ENCODE measurements around the gene EML1.

EML1 gene

GRCh38 chr14:99863059-99863458, 69.8 kb downstream of the EML1 start:
- Histone ChIP-seq H3K9ac (ENCODE audit: insufficient read length) (no peak overlapping the region), H3K4me3 (no peak overlapping the region), H3K27ac (no peak overlapping the region), H3K9me3 (ENCODE audit: low read depth, low read length) (no peaks in the 10 kb centered on the region; the same call in none of the 2 replicates), H3K36me3 (ENCODE audit: insufficient read depth, low read length) (peaks cover 29% of the 10 kb centered on the region)
- TF ChIP-seq EZH2 (IDR thresholded peaks at IDR 0.05) (no peak), POLR2AphosphoS5 (IDR thresholded peaks at IDR 0.05; ENCODE audit: borderline replicate concordance, low read depth, low read length) (no peak), FOXP2 (optimal IDR thresholded peaks at IDR 0.05; ENCODE audit: control extremely low read depth, extremely low read length, insufficient read depth) (no peak)
- no peak for DNase-seq (ENCODE audit: low read depth, low spot score)

- no peak overlapping the region for H3K9ac ChIP-seq (ENCODE audit: insufficient read length)
- no peak overlapping the region for H3K4me3 ChIP-seq
- no peaks in the 10 kb centered on the region; the same call in none of the 2 replicates for H3K9me3 ChIP-seq (ENCODE audit: low read depth, low read length)
- H3K27ac ChIP-seq, result no peak overlapping the region
- peaks cover 44% of the 10 kb centered on the region for H3K36me3 ChIP-seq (ENCODE audit: insufficient read depth, low read length)
- TF ChIP-seq POLR2AphosphoS5 (IDR thresholded peaks at IDR 0.05; ENCODE audit: borderline replicate concordance, low read depth, low read length), result no peak
- TF ChIP-seq FOXP2 (optimal IDR thresholded peaks at IDR 0.05; ENCODE audit: control extremely low read depth, extremely low read length, insufficient read depth), result no peak
- TF ChIP-seq EZH2 (IDR thresholded peaks at IDR 0.05), result no peak
- no peak for DNase-seq (ENCODE audit: low read depth, low spot score)
These were observed 72.2 kb downstream of the EML1 start for GRCh38 chr14:99865408-99865807.

- TF ChIP-seq EZH2 (IDR thresholded peaks at IDR 0.05) (no peak), POLR2AphosphoS5 (IDR thresholded peaks at IDR 0.05; ENCODE audit: borderline replicate concordance, low read depth, low read length) (no peak), FOXP2 (optimal IDR thresholded peaks at IDR 0.05; ENCODE audit: control extremely low read depth, extremely low read length, insufficient read depth) (no peak)
- Histone ChIP-seq H3K36me3 (ENCODE audit: insufficient read depth, low read length) (peaks cover 38% of the 10 kb centered on the region), H3K9me3 (ENCODE audit: low read depth, low read length) (no peaks in the 10 kb centered on the region; the same call in none of the 2 replicates), H3K9ac (ENCODE audit: insufficient read length) (no peak overlapping the region), H3K4me3 (no peak overlapping the region), H3K27ac (no peak overlapping the region)
- DNase-seq (ENCODE audit: low read depth, low spot score), result no peak
These were observed 77.4 kb downstream of the EML1 start for GRCh38 chr14:99870617-99871016.

- no peak for DNase-seq (ENCODE audit: low read depth, low spot score)
- peaks cover 27% of the 10 kb centered on the region for H3K36me3 ChIP-seq (ENCODE audit: insufficient read depth, low read length)
- H3K4me3 ChIP-seq, result no peak overlapping the region
- no peaks in the 10 kb centered on the region; the same call in none of the 2 replicates for H3K9me3 ChIP-seq (ENCODE audit: low read depth, low read length)
- TF ChIP-seq FOXP2 (optimal IDR thresholded peaks at IDR 0.05; ENCODE audit: control extremely low read depth, extremely low read length, insufficient read depth) (no peak), EZH2 (IDR thresholded peaks at IDR 0.05) (no peak), POLR2AphosphoS5 (IDR thresholded peaks at IDR 0.05; ENCODE audit: borderline replicate concordance, low read depth, low read length) (no peak)
- H3K9ac ChIP-seq (ENCODE audit: insufficient read length), result no peak overlapping the region
- no peak overlapping the region for H3K27ac ChIP-seq
These were observed 78.6 kb downstream of the EML1 start for GRCh38 chr14:99871771-99872170.

- H3K27ac ChIP-seq, result no peak overlapping the region
These were observed 79.7 kb downstream of the EML1 start for GRCh38 chr14:99872786-99873440.

GRCh38 chr14:99873653-99874052, 80.4 kb downstream of the EML1 start:
- Histone ChIP-seq H3K9me3 (ENCODE audit: low read depth, low read length) (no peaks in the 10 kb centered on the region), H3K27ac (no peak overlapping the region), H3K9ac (ENCODE audit: insufficient read length) (no peak overlapping the region), H3K36me3 (ENCODE audit: insufficient read depth, low read length) (peaks cover 10% of the 10 kb centered on the region), H3K4me3 (no peak overlapping the region)
- no peak for TF ChIP-seq EZH2 (IDR thresholded peaks at IDR 0.05)
- TF ChIP-seq POLR2AphosphoS5 (IDR thresholded peaks at IDR 0.05; ENCODE audit: borderline replicate concordance, low read depth, low read length), result no peak
- TF ChIP-seq FOXP2 (optimal IDR thresholded peaks at IDR 0.05; ENCODE audit: control extremely low read depth, extremely low read length, insufficient read depth), result no peak
- DNase-seq (ENCODE audit: low read depth, low spot score), result no peak

More at GRCh38 chr14:99872786-99873440, 79.7 kb downstream of the EML1 start:
- TF ChIP-seq POLR2AphosphoS5 (IDR thresholded peaks at IDR 0.05; ENCODE audit: borderline replicate concordance, low read depth, low read length) (no peak), FOXP2 (optimal IDR thresholded peaks at IDR 0.05; ENCODE audit: control extremely low read depth, extremely low read length, insufficient read depth) (no peak), EZH2 (IDR thresholded peaks at IDR 0.05) (no peak)
- Histone ChIP-seq H3K4me3 (no peak overlapping the region), H3K36me3 (ENCODE audit: insufficient read depth, low read length) (peaks cover 16% of the 10 kb centered on the region), H3K9me3 (ENCODE audit: low read depth, low read length) (no peaks in the 10 kb centered on the region; the same call in 1 of the 2 replicates), H3K9ac (ENCODE audit: insufficient read length) (no peak overlapping the region)
- DNase-seq (ENCODE audit: low read depth, low spot score), result no peak

- DNase-seq (ENCODE audit: low read depth, low spot score), result no peak
- no peaks in the 10 kb centered on the region for H3K9me3 ChIP-seq (ENCODE audit: low read depth, low read length)
- no peak overlapping the region for H3K9ac ChIP-seq (ENCODE audit: insufficient read length)
- H3K36me3 ChIP-seq (ENCODE audit: insufficient read depth, low read length), result peaks cover 4% of the 10 kb centered on the region
- H3K4me3 ChIP-seq, result peak overlapping the region; percentile 57
- H3K27ac ChIP-seq, result peak overlapping the region; percentile 74
- TF ChIP-seq FOXP2 (optimal IDR thresholded peaks at IDR 0.05; ENCODE audit: control extremely low read depth, extremely low read length, insufficient read depth), result no peak
- TF ChIP-seq POLR2AphosphoS5 (IDR thresholded peaks at IDR 0.05; ENCODE audit: borderline replicate concordance, low read depth, low read length), result no peak
- no peak for TF ChIP-seq EZH2 (IDR thresholded peaks at IDR 0.05)
These were observed 81.1 kb downstream of the EML1 start for GRCh38 chr14:99874306-99874705.

- no peak for TF ChIP-seq EZH2 (IDR thresholded peaks at IDR 0.05)
- TF ChIP-seq POLR2AphosphoS5 (IDR thresholded peaks at IDR 0.05; ENCODE audit: borderline replicate concordance, low read depth, low read length), result no peak
These were observed 82.2 kb downstream of the EML1 start for GRCh38 chr14:99875421-99875820.

GRCh38 chr14:99875836-99876235, 82.6 kb downstream of the EML1 start:
- Histone ChIP-seq H3K9ac (ENCODE audit: insufficient read length) (no peak overlapping the region), H3K27ac (no peak overlapping the region), H3K36me3 (ENCODE audit: insufficient read depth, low read length) (no peaks in the 10 kb centered on the region), H3K4me3 (peak overlapping the region; percentile 57), H3K9me3 (ENCODE audit: low read depth, low read length) (no peaks in the 10 kb centered on the region)
- TF ChIP-seq EZH2 (IDR thresholded peaks at IDR 0.05) (no peak), POLR2AphosphoS5 (IDR thresholded peaks at IDR 0.05; ENCODE audit: borderline replicate concordance, low read depth, low read length) (no peak)
- no peak for DNase-seq (ENCODE audit: low read depth, low spot score)

More at GRCh38 chr14:99875421-99875820, 82.2 kb downstream of the EML1 start:
- H3K36me3 ChIP-seq (ENCODE audit: insufficient read depth, low read length), result no peaks in the 10 kb centered on the region
- H3K9me3 ChIP-seq (ENCODE audit: low read depth, low read length), result no peaks in the 10 kb centered on the region
- H3K4me3 ChIP-seq, result peak overlapping the region; percentile 57
- H3K9ac ChIP-seq (ENCODE audit: insufficient read length), result no peak overlapping the region
- DNase-seq (ENCODE audit: low read depth, low spot score), result no peak
- H3K27ac ChIP-seq, result no peak overlapping the region

Data from SK-N-MC (cell line).